AG04450 (cell line): ENCODE data around the gene USP40. TPM values are rescaled to one million over a fixed set of nuclear protein-coding genes. Genes with fewer than 3 reads are reported as not detected.

ENCODE experiments used
- CTCF ChIA-PET: fragments of 300-600, 350-600 bp; formaldehyde crosslinking; extraction: SDS; loops from one replicate; lab custom pipeline; 2022; ENCODE audit warnings: antibody characterized with exemption, inconsistent platforms; lab: Charles Lee
- POLR2A ChIA-PET: fragments of 350-600 bp; formaldehyde crosslinking; extraction: SDS; loops from one replicate; lab custom pipeline; 2021; ENCODE audit warnings: antibody characterized with exemption, inconsistent platforms; lab: Yijun Ruan, JAX
- DNase-seq: peaks from one replicate; pipeline ENCODE4 v3.0.0-alpha.2; 2011; ENCODE audit warnings: low read depth, low spot score
- H3K27ac ChIP-seq: one replicate; pipeline ENCODE4 v1.5.1; 2012; ENCODE audit warnings: low read depth, low read length, control low read depth
- H3K27me3 ChIP-seq: one replicate; pipeline ENCODE4 v1.6.0; 2012; ENCODE audit warnings: low read length; ENCODE audit not compliant: control insufficient read depth, insufficient read depth
- H3K4me3 ChIP-seq: 2 replicates; pipeline ENCODE4 v1.5.1; 2011; ENCODE audit warnings: mild to moderate bottlenecking, low read depth, low read length, control low read depth
- H3K9me3 ChIP-seq: 2 replicates; pipeline ENCODE4 v1.5.1; 2012; ENCODE audit warnings: low read length; ENCODE audit not compliant: control insufficient read depth, insufficient read depth
- CTCF ChIP-seq: IDR thresholded peaks from 2 replicates; pipeline ENCODE4 v1.5.1; 2011; ENCODE audit warnings: low read depth, low read length, control low read depth, inconsistent platforms
- polyA plus RNA-seq: library from polyadenylated mRNA; depleted of rRNA; stranded (reverse); fragments of >200 nt; gene quantifications from 2 replicates; pipeline ENCODE4 v1.2.3, GENCODE V29; 2011

USP40 gene
- polyA plus RNA-seq, 1 experiment, result 32.4 TPM

DNA sequence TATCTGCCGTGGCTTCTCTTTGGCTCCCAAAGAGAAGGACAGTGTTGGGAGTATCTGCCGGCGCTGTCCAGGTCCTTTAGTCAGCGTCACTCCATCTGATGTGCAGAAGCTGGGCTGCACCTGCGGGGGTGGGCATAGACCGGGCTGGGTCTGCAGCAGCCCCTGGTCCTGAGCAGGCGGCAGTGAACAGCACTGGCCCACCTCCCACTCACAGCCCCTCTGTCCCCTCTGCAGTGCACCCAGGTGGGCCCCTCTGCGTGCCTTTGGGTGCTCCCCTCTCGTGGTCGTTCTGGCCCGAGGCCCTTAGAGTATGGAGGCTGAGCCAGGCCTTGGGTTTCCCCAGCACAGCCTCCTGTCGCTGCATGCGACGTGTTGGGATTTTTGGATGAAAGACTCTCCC, 95.7 kb downstream of the USP40 start:
- Histone ChIP-seq H3K27me3 (no peaks in the 10 kb centered on the region), H3K4me3 (no peak overlapping the region), H3K27ac (no peak overlapping the region), H3K9me3 (peaks cover 9% of the 10 kb centered on the region; the same call in 1 of the 2 replicates)
- POLR2A ChIA-PET, result interaction anchor here (0.7 kb wide), 1 partner anchor 175 kb away, joined by 3 read pairs; no protein-coding TSS in a partner anchor
- no peak for TF ChIP-seq CTCF
- no peak for DNase-seq
- CTCF ChIA-PET, result no interaction called here

DNA sequence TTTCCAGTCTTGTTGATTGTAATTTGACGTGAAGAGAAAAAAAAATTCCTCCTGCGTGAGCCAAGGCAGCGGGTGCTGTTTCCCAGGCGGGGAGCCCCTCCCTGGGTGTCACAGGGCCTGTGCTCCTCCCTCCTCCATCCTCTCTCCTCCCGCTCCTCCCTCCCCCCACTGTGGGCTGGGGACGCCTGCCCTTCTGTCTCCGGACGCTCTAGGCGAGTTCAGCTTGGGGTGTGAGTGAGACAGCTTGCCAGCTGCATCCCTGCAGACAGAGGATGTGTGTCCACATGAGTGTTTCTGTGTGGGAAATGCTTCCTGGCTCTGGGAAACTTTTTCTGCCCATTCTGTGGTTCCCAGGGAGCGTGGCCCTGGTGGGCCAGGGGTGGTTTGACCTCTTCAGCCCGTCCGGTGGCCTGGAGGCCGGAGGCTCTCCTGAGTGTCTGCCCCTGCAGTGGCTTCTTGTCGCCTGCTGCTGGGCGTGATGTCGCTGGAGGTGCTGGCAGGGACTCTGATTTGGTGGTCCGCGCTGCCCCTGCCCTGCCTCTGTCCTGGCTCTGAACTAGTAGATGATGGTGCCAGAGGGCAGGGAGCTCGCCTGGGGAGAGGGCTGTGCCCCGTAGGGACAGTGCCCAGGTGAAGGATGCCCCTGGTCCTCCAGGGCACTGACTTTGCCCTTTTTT, 96.4 kb downstream of the USP40 start:
- TF ChIP-seq CTCF, result no peak
- H3K27me3 ChIP-seq, result no peaks in the 10 kb centered on the region
- H3K9me3 ChIP-seq, result peaks cover 9% of the 10 kb centered on the region; the same call in 1 of the 2 replicates
- H3K27ac ChIP-seq, result no peak overlapping the region
- CTCF ChIA-PET, result no interaction called here
- POLR2A ChIA-PET, result no interaction called here
- H3K4me3 ChIP-seq, result no peak overlapping the region
- DNase-seq, result no peak

- ChIA-PET CTCF (no interaction called here), POLR2A (no interaction called here)
- no peak for TF ChIP-seq CTCF
- DNase-seq, result no peak
- Histone ChIP-seq H3K4me3 (no peak overlapping the region), H3K27me3 (no peaks in the 10 kb centered on the region), H3K9me3 (peaks cover 9% of the 10 kb centered on the region; the same call in 1 of the 2 replicates), H3K27ac (no peak overlapping the region)
These were observed 97.1 kb downstream of the USP40 start for GRCh38 chr2:233469261-233470010.

DNA sequence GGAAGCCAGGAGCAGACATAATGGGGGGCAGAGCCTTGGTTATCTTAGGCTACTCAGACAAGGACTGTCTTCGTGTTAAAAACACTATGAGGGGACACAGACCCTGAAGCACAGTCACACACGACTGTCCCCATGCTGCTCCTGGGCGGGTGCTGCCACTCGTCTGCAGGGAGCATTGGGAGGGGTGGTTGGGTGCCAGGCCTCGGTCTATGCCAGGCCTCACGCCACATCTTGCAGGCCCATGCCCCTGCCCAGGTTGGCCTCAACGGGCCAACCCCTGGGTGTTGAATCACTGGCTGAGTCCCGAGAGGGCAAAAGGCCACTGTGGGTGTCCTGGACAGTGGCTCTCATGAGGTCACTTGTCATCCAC, 97.9 kb downstream of the USP40 start:
- POLR2A ChIA-PET, result no interaction called here
- no peak overlapping the region for H3K27ac ChIP-seq
- no peak overlapping the region for H3K4me3 ChIP-seq
- CTCF ChIA-PET, result no interaction called here
- DNase-seq, result no peak
- H3K27me3 ChIP-seq, result no peaks in the 10 kb centered on the region
- no peak for TF ChIP-seq CTCF
- peaks cover 9% of the 10 kb centered on the region; the same call in 1 of the 2 replicates for H3K9me3 ChIP-seq
